Breast epithelium (tissue), 3 donors: ENCODE results near the gene SNAPC2.

Source experiments
- POLR2A ChIP-seq: fragments of 450-650 bp; IDR thresholded peaks from one replicate; pipeline ENCODE4 v1.6.1; 2016; ENCODE audit warnings: antibody characterized with exemption, mild to moderate bottlenecking, moderate library complexity
- TF ChIP-seq, protein P1 (sequence below), 3 donors: fragments of 450-650 bp; IDR thresholded peaks; one replicate each; pipeline ENCODE4 v1.5.1; 2016 to 2017; ENCODE audit warnings: antibody characterized with exemption in 3 of 3, mild to moderate bottlenecking in 3 of 3, moderate library complexity in 3 of 3

DNA sequence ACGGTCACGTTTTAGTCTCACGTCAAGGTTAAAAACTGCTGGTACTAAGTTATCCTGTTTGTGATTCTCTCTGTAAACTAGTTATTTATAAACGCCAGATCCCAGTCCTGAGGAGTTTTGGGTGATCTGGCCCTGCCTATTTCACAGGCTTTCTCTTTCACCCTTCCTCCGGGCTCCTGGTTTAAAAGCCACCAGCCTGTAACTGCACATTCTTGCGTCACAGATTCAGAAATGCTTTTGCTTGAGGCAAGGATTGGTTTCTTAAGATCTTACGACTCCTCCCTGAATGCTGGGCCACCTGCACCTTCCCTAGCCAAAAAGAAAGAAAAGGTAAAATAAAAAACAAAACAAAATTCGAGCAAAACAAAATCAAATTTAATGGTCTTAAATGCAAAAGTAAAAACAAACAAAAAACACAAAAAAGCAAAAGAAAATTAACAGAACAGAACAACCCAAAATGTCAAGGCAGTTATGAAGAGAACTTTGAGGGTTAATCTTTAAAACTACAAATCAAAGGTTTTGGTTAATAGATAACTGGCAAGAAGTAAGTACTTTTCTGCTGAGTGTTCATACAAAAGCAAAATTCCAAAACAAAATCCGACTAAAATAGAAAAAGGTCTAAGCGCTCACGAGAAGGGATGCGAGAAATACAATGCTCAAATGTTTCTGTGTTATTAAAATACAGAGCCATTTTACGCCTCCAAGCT lies 41.9 kb downstream of the SNAPC2 start:
- TF ChIP-seq, protein P1, sequence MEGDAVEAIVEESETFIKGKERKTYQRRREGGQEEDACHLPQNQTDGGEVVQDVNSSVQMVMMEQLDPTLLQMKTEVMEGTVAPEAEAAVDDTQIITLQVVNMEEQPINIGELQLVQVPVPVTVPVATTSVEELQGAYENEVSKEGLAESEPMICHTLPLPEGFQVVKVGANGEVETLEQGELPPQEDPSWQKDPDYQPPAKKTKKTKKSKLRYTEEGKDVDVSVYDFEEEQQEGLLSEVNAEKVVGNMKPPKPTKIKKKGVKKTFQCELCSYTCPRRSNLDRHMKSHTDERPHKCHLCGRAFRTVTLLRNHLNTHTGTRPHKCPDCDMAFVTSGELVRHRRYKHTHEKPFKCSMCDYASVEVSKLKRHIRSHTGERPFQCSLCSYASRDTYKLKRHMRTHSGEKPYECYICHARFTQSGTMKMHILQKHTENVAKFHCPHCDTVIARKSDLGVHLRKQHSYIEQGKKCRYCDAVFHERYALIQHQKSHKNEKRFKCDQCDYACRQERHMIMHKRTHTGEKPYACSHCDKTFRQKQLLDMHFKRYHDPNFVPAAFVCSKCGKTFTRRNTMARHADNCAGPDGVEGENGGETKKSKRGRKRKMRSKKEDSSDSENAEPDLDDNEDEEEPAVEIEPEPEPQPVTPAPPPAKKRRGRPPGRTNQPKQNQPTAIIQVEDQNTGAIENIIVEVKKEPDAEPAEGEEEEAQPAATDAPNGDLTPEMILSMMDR (IDR thresholded peaks at IDR 0.05), result no peak
- no peak for TF ChIP-seq POLR2A
